SH-SY5Y (cell line): ENCODE results near the gene FAR1.

Source experiments
- GATA2 ChIP-seq: IDR thresholded peaks from 2 replicates; pipeline ENCODE4 v1.6.1; 2011; ENCODE audit warnings: mild to moderate bottlenecking, low read depth, low read length
- GATA3 ChIP-seq: IDR thresholded peaks from 2 replicates; pipeline ENCODE4 v1.6.1; 2011; ENCODE audit warnings: low read depth, mild to moderate bottlenecking, low read length, moderate library complexity

The FAR1 gene

GRCh38 chr11:13776134-13776815, 107.8 kb downstream of the FAR1 start:
- TF ChIP-seq GATA2 (no peak), GATA3 (no peak)

GRCh38 chr11:13777341-13777985, 109.0 kb downstream of the FAR1 start:
- TF ChIP-seq GATA3 (no peak), GATA2 (no peak)

GRCh38 chr11:13778345-13778744, 109.9 kb downstream of the FAR1 start:
- TF ChIP-seq GATA2 (no peak), GATA3 (no peak)

- TF ChIP-seq GATA2 (no peak), GATA3 (no peak)
These were observed 112.7 kb downstream of the FAR1 start for GRCh38 chr11:13781153-13781552.
